K562 (cell line): ENCODE results near the gene NECTIN1. TPM values are rescaled to one million over a fixed set of nuclear protein-coding genes. Genes with fewer than 3 reads are reported as not detected.
A peak's percentile ranks its signal among the peaks of the same experiment; 100 is the strongest.

Experiments used
- ATF7 ChIP-seq: fragments of 450-650 bp; IDR thresholded peaks from 2 replicates; pipeline ENCODE4 v1.7.1; 2014; ENCODE audit warnings: mild to moderate bottlenecking, moderate library complexity
- CHD2 ChIP-seq: IDR thresholded peaks from 2 replicates; pipeline ENCODE4 v1.6.1; 2011; ENCODE audit warnings: low read depth, low read length
- CTBP1 ChIP-seq: fragments of 450-650 bp; IDR thresholded peaks from 2 replicates; pipeline ENCODE4 v1.6.1; 2016; ENCODE audit warnings: borderline replicate concordance
- E2F5 ChIP-seq: sonication (generic); formaldehyde crosslinking; IDR thresholded peaks from 2 replicates; pipeline ENCODE4 v1.8.0; 2022; ENCODE audit warnings: mild to moderate bottlenecking, missing genetic modification reagents
- E4F1 ChIP-seq: fragments of 250-450 bp; sonication (Bioruptor Pico); IDR thresholded peaks from 2 replicates; pipeline ENCODE4 v1.5.0; 2021; ENCODE audit warnings: mild to moderate bottlenecking, borderline replicate concordance
- ESRRA ChIP-seq: fragments of 450-650 bp; IDR thresholded peaks from 2 replicates; pipeline ENCODE4 v1.6.1; 2014; ENCODE audit warnings: low read depth, mild to moderate bottlenecking, moderate library complexity, borderline replicate concordance
- FIP1L1 ChIP-seq: fragments of 200-400 bp; formaldehyde crosslinking; IDR thresholded peaks from 2 replicates; pipeline ENCODE4 v1.6.1; 2018; ENCODE audit warnings: mild to moderate bottlenecking, low read depth, low read length; ENCODE audit not compliant: poor library complexity, severe bottlenecking
- FOXJ2 ChIP-seq: fragments of 200-800 bp; sonication (Bioruptor generic); IDR thresholded peaks from 2 replicates; pipeline ENCODE4 v1.6.1; 2016; ENCODE audit warnings: missing genetic modification characterization, missing compliant biosample characterization
- FOXP1 ChIP-seq: sonication (generic); formaldehyde crosslinking; IDR thresholded peaks from 2 replicates; pipeline ENCODE4 v1.8.0; 2022; ENCODE audit warnings: mild to moderate bottlenecking, missing genetic modification reagents
- HDGF ChIP-seq: fragments of 450-650 bp; IDR thresholded peaks from 2 replicates; pipeline ENCODE4 v1.6.1; 2016
- HMGXB4 ChIP-seq: sonication (generic); formaldehyde crosslinking; IDR thresholded peaks from 2 replicates; pipeline ENCODE4 v1.8.1; 2023; ENCODE audit warnings: mild to moderate bottlenecking, missing genetic modification reagents
- MEF2A ChIP-seq: IDR thresholded peaks from 2 replicates; pipeline ENCODE4 v1.6.1; 2011; ENCODE audit warnings: low read depth, mild to moderate bottlenecking, low read length, moderate library complexity; ENCODE audit not compliant: control insufficient read depth
- NR4A1 ChIP-seq, 2 experiments: fragments of 250-450 bp in 1 of 2; fragments of 450-650 bp in 1 of 2; sonication (Bioruptor Pico) in 1 of 2; IDR thresholded peaks; 2 replicates each; pipeline versions ENCODE4 v1.4.0 to v1.6.1; 2016 to 2020; ENCODE audit warnings: mild to moderate bottlenecking in 2 of 2, missing compliant biosample characterization in 1 of 2, missing genetic modification characterization in 1 of 2, moderate library complexity in 1 of 2
- RAD51 ChIP-seq: fragments of 450-650 bp; IDR thresholded peaks from 2 replicates; pipeline ENCODE4 v1.7.1; 2016; ENCODE audit warnings: low read depth, mild to moderate bottlenecking, borderline replicate concordance
- RB1 ChIP-seq: fragments of 450-650 bp; IDR thresholded peaks from 2 replicates; pipeline ENCODE4 v1.6.1; 2017; ENCODE audit warnings: low read depth, mild to moderate bottlenecking
- TEAD4 ChIP-seq, 2 experiments: sonication (generic) in 1 of 2; formaldehyde crosslinking in 1 of 2; IDR thresholded peaks; 2 replicates each; pipeline versions ENCODE4 v1.6.1 to v1.8.0; 2012 to 2022; ENCODE audit warnings: borderline replicate concordance in 1 of 2, inconsistent platforms in 1 of 2, low read length in 1 of 2, mild to moderate bottlenecking in 1 of 2, missing genetic modification reagents in 1 of 2
- ZC3H11A ChIP-seq: IDR thresholded peaks from 2 replicates; pipeline ENCODE4 v1.6.1; 2012; ENCODE audit warnings: low read depth, low read length, improper control_type of control experiment
- ZC3H4 ChIP-seq: sonication (generic); formaldehyde crosslinking; IDR thresholded peaks from 2 replicates; pipeline ENCODE4 v1.9.0; 2021; ENCODE audit warnings: missing genetic modification reagents, borderline replicate concordance
- polyA plus RNA-seq, 8 experiments: library from polyadenylated mRNA; depleted of rRNA in 4 of 8; stranded (reverse) in 5 of 8; unstranded in 3 of 8; fragments of >200 nt; fragmentation: Nextera tagmentation in 2 of 8; fragmentation: Illumina TruSeq in 1 of 8; extraction: Ambion mirVana in 2 of 8; extraction: Trizol in 1 of 8; gene quantifications; 2 replicates each; pipeline versions ENCODE4 v1.2.1 to v1.2.3, GENCODE V29; 2011 to 2014; ENCODE audit warnings: inconsistent platforms in 1 of 8, missing spikeins in 1 of 8
- total RNA-seq, 7 experiments: library from RNA; depleted of rRNA in 6 of 7; stranded (reverse); fragments of >200 nt in 6 of 7; fragmentation: Illumina TruSeq in 2 of 7; extraction: Trizol in 2 of 7; gene quantifications; 2 replicates each; pipeline versions ENCODE4 v1.2.1 to v1.2.3, GENCODE V29; 2011 to 2021; ENCODE audit warnings: low replicate concordance in 1 of 7

Gene NECTIN1
- total and polyA plus RNA-seq, 9 of the 15 experiments (the other 6 are each of a cell fraction or from before 2014, with no cell fraction given), result 0.09 to 0.53 (median 0.23) TPM; not detected in 2

GRCh38 chr11:119728651-119729580 lies at the start of gene NECTIN1 (continued):
- TF ChIP-seq CTBP1 (peak; percentile 72), FOXP1 (CRISPR knock-in tag) (0 out of 2 replicates have a peak, but pooled peaks have one; percentile 46), HMGXB4 (no peak), ZC3H11A (no peak), CHD2 (no peak), RAD51 (no peak), ZC3H4 (CRISPR knock-in tag) (no peak), E4F1 (CRISPR knock-in tag) (no peak), RB1 (peak; percentile 91), NR4A1 (CRISPR knock-in tag; IDR thresholded peaks at IDR 0.05) (no peak), NR4A1 (tag; IDR thresholded peaks at IDR 0.05) (no peak), FOXJ2 (tag) (no peak), E2F5 (CRISPR knock-in tag) (no peak), ESRRA (0 out of 2 replicates have a peak, but pooled peaks have one; percentile 16), FIP1L1 (no peak), MEF2A (no peak), ATF7 (peak; percentile 81), TEAD4 (IDR thresholded peaks at IDR 0.05; ENCODE audit: low read length) (no peak), TEAD4 (CRISPR knock-in tag; IDR thresholded peaks at IDR 0.05; ENCODE audit: borderline replicate concordance) (no peak), HDGF (no peak)
